ENCODE measurements around the gene SLC66A1.

The SLC66A1 gene

GRCh38 chr1:19325958-19326747, 14.0 kb downstream of the SLC66A1 start:
- DNase-seq: no peak

GRCh38 chr1:19326748-19327065, 14.6 kb downstream of the SLC66A1 start:
- DNase-seq: no peak

GRCh38 chr1:19327301-19327700, 15.2 kb downstream of the SLC66A1 start:
- no peak for DNase-seq

GRCh38 chr1:19327736-19328135, 15.6 kb downstream of the SLC66A1 start:
- no peak for DNase-seq

GRCh38 chr1:19328486-19328885, 16.4 kb downstream of the SLC66A1 start:
- DNase-seq: no peak

GRCh38 chr1:19329188-19329587, 17.1 kb downstream of the SLC66A1 start:
- DNase-seq: no peak

GRCh38 chr1:19329611-19330010, 17.5 kb downstream of the SLC66A1 start:
- no peak for DNase-seq

GRCh38 chr1:19330449-19331135, 18.5 kb downstream of the SLC66A1 start:
- no peak for DNase-seq

- no peak for DNase-seq
These were observed 19.2 kb downstream of the SLC66A1 start for GRCh38 chr1:19331262-19331878.

- no peak for DNase-seq
These were observed 20.7 kb downstream of the SLC66A1 start for GRCh38 chr1:19332832-19333231.

- no peak for DNase-seq
These were observed 21.6 kb downstream of the SLC66A1 start for GRCh38 chr1:19333587-19334354.

- peak; percentile 30 for DNase-seq
These were observed 24.4 kb downstream of the SLC66A1 start for GRCh38 chr1:19336543-19336942.

GRCh38 chr1:19337289-19337688, 25.2 kb downstream of the SLC66A1 start:
- DNase-seq: no peak

GRCh38 chr1:19338323-19338762, 26.2 kb downstream of the SLC66A1 start:
- DNase-seq: no peak

GRCh38 chr1:19339214-19339861, 27.2 kb downstream of the SLC66A1 start:
- no peak for DNase-seq

GRCh38 chr1:19340387-19340937, 28.3 kb downstream of the SLC66A1 start:
- DNase-seq: no peak

- DNase-seq: peak; percentile 67
These were observed 29.3 kb downstream of the SLC66A1 start for GRCh38 chr1:19341201-19342061.

- no peak for DNase-seq
These were observed 30.1 kb downstream of the SLC66A1 start for GRCh38 chr1:19342062-19342750.

- DNase-seq: no peak
These were observed 30.9 kb downstream of the SLC66A1 start for GRCh38 chr1:19342894-19343616.

All from T1000 (cell line).